HCEC 1CT (cell line): ENCODE results near the gene SMG6.
"Not testable (repeated sequence)": the region's sequence is repeated elsewhere in the genome, so short reads cannot be mapped to it uniquely, and the experiment has no call there.

ENCODE experiments used
- DNase-seq: peaks from one replicate; pipeline ENCODE4 v3.0.0-alpha.2; 2017

SMG6 gene

DNA sequence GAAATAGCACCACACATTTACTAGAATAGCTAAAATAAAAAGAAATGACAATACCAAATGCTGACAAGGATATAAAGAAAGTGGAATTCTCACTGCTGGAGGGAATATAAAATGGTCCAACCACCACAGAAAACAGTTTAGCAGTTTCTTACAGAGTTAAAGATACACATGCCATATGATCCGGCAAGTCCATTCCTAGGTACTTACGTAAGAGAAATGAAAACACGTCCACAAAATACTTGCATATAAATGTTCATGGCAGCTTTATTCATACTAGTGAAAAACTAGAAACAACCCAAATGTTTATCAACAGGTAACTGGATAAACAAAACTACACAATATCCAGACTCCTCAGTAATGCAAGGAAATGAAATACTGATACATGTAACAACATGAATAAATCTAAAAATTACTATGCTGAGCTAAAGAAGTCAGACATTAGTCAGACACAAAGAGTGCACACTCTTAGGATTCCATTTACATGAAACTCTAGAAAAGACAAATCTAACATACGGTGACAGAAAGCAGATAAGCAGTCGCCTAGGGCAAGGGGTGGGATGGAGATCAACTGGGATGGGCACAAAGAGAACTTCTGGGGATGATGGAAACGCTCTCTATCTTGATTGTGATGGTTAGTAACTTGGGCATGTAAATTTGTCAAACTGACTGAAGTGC, 76.4 kb downstream of the SMG6 start:
- DNase-seq, result no peak

DNA sequence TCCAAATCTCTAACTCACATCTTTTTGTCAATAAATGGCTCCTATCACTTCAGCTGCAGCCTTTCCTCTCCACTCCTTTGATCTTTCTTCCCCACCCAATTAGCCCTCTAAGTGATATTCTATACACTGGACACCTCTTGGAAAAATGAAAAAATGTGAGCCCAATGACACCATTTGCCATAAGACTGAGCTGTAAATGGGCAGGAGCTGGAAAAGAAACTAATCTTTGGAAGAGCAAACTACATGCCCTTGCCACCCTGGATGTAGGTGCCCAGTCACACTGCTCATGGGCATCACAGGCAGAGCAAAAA, 80.0 kb downstream of the SMG6 start:
- no peak for DNase-seq

DNA sequence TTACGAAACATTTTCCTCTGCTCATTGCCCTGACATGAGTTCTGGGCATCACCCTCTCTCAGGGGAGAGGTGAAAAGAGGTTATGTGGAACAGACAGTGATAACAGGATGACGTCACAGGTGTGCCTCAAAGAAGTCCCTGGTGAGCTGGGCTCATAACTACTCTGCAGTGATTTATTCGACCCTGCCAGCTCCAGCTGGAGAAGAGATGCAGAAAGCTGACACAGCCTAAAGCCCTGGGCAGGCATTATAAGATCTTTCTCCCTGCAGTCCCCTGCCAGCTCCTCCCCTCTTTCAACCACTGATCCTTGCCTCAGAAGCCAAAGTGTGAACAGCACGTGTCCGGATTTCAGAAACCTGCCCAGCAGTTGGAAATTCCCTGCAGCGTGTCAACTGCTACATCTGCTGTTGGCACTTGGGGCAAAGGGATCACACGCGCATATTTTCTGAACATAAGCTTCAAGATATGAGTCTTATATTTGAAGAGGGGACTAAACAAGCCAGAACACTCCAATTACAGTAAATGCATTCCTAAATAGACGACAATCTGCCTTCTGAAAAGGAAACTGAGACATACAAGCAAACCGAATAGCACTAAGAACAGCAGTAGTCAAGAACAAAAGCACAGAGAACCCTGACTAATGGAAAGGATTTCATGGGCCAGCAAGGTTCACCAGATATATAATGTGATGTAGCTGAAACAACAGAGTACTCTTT, 80.5 kb downstream of the SMG6 start:
- DNase-seq, result no peak

DNA sequence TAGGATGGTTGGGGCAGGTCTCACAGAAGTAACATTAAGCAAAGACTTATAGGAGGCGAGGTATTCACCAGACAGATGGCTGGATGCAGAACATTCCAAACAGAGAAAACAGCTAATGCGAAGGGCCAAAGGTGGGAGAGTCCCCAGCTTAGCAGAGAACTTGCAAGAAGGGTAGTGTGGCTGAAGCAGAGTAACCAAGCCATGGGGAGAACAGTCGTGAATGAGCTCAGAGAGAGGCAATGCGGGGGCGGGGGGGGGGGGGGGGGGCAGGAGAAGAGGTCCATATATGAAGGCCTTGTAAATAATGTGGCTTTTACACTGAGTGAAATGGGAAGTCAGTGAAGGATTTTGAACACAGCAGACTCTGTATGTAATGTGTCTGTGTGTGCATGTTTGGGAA, 81.3 kb downstream of the SMG6 start:
- no peak for DNase-seq

DNA sequence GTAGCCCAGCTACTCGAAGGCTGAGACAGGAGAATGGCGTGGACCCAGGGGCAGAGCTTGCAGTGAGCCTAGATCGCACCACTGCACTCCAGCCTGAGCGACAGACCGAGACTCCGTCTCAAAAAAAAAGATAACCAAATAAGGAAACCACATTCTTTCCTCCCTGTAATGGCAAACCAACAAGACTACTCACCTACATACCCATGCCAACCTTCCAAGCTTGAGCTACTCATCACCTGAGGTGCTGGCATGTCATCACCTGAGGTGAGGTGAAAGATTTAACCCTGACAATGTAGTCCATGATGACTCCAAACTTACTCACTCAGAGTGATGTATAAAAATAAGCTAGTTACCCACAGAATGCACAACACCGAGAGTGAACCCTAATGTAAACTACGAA, 85.2 kb downstream of the SMG6 start:
- no peak for DNase-seq

DNA sequence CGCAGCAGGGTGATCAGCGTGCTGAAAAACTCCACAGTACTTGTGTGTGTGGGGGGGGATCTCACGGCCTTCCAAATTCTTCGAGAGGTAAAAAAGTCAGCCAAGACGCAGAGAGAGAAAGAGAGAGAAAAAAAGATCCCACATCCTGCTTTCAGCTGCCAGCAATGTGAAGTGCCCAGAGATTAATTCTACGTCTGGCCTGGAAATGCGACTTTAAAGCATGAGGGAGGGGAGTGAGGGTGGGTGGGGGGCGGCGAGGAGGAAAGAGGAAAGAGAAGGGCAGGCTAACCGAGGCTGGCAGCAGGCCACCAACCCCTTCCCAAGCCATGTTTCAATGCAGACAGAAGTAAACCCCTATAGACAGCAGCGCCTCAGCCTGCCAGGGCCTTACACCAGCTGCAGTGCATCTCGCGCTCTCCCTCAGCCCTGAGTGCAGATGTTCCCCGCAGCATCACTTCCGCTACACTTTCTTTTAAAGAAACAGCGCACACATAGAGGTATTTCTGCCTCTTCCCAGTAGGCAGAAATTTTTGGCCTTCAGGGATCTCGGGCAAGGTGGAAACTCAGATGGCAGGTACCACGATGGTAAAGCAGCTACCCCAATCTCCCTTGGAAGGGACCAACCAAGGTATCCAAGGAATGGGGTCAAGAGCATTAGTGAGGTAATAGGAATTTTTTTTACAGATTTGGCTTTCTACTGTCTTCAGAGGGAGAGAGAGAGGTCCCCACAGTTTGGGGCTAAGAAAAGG, 87.8 kb downstream of the SMG6 start:
- DNase-seq, result peak; percentile 88

DNA sequence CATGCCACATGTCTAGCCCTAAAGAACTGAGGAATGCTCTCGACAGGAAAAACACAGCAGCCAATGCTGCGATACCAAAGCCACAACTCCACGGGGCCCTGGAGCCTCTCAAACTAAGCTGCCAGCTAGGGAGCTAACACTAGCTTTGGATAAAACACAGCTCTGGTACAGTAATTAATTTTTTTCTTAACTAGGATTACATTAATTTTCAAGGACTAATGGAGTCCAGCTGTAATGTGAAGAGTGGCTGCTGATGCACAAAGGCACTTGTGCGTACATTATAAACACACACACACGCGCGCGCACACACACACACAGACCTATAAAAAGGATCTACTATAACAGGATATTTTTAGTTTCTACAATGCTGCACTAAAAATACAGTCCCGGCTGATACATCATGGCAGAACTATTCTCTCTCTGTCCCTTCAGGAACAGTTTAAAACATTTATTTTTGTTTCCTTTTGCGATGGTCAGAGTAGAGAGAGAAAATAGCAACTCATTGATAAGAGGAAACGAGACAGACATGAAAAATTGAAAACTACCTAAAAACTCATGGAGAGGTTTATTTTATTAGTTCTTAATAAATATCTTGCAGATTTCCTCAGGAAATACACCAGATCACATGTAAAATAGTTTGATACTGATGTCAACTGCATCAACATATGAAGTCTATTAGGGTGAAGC, 88.5 kb downstream of the SMG6 start:
- DNase-seq, result peak; percentile 62

DNA sequence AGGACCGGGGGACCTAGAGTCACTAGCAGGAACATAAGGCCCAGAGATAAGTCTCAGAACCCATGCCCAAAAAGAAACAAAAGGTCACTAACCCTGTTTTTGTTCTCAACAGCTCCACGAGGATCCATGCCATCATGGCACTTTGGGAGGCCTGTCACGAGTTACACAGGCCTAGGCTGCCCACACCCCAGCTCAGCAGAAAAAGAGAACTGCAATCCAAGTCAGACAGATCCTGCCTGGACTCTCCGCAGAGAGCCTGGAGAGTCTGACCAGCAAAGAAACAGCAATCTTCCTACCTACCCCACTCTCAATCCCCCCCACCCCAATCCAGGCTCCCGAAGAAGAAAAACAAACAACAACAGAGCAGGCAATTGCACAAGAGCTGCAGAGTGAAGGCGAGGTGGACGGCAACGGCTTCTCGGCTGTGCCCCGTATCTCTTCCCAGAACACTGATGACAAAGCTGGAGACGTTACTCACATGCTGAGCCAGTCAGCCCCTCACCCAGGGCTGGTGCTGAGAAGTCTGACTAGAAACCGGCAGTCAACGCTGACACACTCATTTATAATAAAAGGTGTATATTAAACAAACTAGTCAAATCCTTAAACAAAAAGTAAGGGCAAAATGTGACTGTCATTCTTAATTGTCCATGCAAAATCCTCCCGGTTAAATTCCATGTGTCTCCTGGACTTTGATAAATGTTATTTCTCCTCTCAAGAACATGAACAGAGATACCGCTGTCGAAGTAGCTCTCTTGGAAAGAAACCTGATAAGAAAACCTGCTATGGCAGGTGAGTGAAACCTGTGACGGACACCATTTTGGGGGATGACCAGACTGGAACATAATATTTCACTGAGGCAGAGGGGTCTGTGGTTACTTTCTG, 89.3 kb downstream of the SMG6 start:
- peak; percentile 86 for DNase-seq

DNA sequence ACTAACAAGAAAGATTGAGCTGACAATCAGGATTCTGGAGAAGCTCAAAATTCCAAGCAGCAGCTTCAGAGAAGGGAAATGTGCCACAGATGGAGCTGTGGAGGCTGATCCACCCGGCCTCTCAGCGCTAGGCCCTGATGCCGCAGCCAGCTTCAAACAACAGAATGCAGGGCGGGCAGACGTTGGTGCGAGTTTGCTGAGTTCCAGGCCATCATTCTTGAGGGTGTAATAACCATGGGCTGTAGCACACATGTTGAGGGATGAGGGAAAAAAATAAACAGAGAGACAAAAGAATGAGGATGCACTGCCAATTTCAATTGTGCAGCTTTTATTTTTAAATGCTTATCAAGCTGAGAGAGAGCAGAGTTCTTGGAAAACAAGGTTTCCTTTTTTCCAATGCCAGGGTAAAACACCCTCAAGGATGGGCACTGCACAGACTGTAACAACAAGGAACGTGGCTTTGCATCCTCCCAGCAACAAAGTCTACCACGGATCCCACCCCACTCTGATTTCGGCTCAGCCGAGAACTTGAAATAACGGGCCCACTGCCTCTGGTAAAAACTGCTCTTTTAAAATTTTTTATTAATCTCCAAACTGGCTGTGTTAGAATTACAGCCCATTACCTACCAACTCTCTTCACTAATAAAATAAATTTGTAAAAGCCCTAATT, 90.2 kb downstream of the SMG6 start:
- peak; percentile 29 for DNase-seq

DNA sequence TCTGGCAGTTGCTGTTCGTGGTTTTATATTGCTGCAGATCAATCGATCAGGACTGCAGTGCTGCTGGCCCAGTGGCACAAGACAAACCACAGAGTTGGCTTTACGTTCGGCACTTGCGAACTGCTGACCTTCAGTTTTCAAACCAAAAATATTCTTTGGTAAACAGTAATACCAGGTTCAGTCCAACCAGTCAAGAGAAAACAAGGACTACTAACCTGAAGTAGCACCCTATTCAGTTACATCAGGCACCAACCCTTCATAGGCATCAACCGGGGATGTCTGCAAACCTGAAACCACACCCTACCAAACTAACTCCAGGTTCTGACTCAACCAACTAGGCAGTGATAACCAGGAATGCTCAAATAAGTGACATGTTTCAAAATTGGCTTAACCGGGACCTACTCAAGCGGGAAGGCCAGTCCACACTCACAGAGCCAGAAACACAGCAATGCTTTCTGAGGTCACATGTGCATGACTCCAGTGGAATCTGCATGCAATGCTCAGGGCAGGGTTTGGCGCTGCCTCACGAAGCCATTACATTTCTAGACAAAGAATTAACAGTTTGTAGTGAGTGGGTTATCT, 91.1 kb downstream of the SMG6 start:
- peak; percentile 15 for DNase-seq

DNA sequence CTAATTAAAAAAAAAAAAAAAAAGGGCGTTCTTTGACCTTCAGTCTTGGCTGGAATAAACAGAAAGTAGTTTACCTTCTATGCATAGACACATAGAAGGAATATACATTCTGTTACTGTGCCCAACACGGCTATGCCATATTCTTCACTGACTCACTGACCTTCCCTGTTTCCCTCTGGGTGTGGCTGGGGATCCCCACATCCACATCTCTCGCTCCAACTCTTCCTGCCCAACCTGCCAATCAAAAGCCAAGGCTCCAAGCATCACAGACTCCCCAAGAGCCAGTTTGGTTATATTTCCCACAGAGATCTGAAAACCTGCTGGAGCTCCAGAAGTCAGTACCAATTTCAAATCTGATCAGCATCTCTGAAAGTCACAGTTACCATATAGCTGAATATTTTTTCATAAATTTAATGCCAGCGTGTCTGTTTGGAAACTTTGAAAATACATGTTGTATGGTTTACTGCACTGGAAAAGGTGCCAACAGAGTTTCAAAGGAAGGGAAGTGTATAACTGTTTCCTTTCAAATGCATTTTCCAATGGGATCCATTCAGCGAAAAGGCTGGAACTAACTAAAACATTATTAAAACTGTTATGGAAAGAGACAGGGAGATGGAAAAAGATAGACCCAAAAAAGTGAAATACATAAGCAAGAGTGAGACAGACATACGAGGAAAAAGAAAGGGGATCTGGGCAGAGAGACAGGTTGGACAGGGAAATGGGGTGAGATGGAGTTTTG, 91.8 kb downstream of the SMG6 start:
- DNase-seq, result no peak

DNA sequence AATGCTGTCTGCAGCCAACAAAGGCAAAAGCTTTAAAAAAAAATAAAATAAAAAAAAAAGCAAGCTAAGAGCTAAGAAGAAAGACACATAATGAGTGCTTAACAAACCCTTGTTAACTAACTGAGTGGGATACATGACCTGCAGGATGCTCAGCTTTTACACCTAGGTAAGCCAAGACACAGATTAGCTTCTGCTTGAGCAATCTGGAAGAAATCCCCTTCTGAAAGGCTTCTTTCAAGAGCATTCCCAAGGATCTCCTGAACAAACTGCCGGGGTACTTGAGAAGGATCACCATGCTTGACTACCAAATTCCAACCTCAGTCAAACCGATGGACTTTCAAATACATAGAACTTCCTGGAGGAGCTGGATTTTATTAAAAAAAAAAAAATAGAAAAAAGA, 92.9 kb downstream of the SMG6 start:
- DNase-seq, result no peak

DNA sequence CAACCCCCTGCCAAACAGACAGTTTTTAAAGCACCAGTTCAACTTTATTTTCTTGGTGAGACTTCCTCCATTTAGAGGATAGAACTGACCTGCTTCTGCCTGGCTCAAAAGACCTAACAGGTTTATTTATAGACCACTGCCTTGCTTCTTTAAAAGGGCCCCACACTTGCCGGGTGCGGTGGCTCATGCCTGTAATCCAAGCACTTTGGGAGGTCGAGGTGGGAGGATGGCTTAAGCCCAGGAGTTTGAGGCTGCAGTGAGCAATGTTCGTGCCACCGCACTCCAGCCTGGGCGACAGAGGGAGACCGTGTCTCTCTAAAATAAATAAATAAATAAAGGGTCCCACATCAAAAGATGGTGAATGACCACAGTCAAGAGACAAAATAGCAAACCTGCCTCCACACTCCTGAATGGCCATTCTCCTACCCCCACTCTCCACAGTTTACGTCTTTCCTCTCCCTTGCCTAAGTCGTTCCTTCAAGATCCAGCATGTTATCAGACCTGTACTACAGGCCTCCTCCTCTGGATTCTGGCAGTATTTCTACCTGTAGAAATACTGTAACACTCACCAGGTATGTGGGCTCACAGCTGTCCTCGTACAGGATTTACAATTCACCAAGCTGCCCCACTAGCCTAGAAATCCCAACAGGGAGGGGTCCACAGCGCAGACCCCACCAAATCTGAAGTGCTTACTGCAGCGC, 95.6 kb downstream of the SMG6 start:
- no peak for DNase-seq

DNA sequence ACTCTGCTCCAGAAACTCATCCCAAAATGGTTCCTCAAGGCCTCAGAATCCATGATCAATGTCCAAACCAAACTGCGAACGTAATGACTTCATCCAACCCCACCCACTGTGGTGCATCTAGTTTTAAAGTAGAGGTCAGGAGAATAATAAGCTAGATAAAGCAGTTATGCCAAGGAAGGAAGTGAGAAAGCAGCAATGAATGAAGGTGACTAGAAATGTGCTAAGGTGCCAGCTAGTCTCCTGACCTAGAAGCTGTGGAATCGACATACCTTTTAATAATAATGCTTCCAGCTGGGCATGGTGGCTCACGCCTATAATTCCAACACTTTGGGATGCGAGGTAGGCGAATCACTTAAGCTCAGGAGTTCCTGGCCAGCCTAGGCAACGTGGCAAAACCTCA, 99.2 kb downstream of the SMG6 start:
- no peak for DNase-seq

DNA sequence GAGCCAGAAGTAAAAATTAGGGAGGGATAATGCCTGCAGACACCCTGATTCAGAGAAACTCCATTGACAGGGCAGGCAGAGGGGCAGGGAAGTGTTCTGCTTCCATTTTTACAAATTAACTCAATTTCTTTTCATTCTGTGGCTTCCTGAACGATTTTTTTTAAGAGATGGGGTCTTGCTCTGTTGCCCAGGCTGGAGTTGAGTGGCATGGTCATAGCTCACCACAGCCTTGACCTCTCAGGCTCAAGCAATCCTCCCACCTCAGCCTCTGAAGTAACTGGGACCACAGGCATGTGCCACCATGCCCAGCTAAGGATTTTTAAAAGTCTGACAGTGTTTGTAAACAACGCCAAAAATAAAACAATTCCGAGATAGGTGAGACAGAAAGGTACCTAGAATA, 99.8 kb downstream of the SMG6 start:
- DNase-seq, result no peak

DNA sequence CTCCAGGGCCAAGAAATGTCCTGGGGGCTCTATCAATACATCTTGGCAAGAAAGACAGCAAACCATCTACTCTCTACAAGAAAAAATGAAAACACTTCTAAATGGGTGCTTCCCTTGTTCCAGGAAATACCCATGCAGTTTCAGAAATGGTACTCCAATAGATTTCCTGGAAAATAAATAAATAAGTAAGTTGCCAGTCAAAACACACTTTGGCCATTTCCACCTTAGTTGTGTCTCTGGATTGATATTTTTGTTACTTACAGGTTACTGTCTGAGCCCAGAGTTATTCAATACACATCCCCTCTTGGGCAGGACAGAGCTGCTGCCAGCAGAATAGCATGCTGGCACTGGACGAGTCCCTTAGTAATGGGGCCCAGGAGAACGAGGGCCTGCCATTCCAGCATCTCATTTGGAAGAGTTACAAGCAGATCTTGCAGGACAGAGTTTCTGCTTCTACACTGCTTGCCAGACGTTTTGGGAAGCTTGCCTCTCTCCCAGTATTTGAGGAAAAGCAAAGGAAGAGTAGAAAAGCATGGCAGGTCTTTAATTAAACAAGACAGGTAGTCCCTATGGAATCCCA, 100.5 kb downstream of the SMG6 start:
- no peak for DNase-seq

DNA sequence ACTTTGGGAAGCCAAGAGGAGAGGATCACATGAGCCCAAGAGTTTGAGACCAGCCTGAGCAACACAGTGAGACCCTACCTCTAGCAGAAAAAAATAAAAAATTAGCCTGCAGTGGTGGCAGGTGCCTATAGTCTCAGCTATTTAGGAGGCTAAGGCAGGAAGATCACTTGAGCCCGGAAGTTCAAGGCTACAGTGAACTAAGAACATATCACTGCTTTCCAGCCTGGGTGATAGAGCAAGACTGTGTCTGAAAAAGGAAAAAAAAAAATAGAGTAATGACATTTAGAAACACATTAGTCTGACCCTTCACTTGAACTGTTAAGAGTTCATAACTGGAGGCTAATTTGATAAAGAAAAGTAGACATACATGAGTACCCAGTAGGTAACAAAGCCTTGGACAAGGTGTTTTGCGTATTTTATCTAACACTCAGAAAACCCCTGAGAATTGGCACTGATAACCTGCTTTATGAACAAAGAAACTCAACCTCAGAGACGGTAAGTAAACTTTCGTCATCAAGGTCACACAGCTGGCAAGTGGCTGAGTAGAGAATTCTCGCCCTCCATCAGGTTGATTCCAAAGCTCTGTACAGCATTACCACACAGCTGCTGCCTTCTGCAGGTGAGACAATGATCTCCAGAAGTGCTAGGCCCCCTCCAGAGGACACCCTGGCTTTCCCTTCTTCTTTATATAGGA, 101.1 kb downstream of the SMG6 start:
- DNase-seq, result no peak

DNA sequence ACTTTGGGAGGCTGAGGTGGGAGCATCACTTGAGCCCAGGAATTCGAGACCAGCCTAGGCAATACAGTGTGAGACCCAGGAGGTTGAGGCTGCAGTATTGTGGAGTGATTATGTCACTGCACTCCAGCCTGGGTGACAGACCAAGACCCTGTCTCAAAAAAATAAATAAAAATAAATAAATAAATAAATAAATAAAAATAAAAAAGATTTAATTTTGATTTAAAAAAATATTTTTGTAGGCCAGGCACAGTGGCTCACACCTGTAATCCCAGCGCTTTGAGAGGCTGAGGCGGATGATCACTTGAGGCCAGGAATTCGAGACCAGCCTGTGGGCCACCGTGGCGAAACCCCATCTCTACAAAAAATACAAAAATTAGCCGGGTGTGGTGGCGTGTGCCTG, 104.2 kb downstream of the SMG6 start:
- DNase-seq, result not testable (repeated sequence)

DNA sequence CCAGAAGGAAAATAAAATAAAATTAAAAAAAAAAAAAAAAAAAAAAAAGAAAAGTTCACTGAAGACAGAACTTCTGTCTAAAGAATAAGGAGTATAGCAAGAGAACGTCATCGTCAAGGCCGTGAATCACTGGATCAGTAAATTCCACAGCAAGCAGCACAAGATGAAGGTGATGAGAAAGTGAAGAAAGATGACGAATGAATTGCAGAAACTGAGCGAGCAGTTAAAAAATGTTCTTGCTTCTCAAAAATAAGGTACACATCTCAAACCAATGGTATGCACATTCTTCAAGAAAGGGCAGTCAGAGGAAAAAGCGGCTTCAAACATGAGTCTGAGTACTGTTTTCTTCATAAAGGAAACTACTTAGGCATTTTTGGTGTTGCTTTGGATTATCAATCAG, 104.7 kb downstream of the SMG6 start:
- DNase-seq, result peak; percentile 75
